HG03103 (cell line): Measurements from ENCODE around the gene OVOL1.

Source experiments
- ATAC-seq: cut with Tn5 transposase; IDR thresholded peaks from one replicate; pipeline ENCODE4 v1.9.1; 2021; ENCODE audit warnings: low read depth; ENCODE audit not compliant: unreplicated experiment

Gene OVOL1

DNA sequence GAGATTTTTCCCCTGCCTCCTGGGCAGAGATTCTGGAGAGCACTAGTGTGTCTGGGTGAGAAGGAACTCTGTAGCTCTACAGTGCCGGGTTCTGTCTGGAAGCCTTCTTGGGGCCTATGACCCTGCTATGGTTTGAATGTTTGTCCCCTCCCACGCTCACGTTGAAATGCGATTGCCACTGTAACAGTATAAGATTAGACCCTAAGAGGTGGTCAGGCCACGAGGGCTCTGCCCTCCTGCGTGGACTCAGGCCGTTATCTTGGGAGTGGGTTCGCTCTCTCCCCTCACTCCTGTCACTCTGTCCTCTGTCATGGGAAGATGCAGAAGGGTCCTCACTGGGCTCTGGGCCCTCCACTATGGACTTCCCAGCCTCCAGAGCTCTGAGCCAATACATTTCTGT lies 9.6 kb upstream of the OVOL1 start:
- no peak for ATAC-seq

DNA sequence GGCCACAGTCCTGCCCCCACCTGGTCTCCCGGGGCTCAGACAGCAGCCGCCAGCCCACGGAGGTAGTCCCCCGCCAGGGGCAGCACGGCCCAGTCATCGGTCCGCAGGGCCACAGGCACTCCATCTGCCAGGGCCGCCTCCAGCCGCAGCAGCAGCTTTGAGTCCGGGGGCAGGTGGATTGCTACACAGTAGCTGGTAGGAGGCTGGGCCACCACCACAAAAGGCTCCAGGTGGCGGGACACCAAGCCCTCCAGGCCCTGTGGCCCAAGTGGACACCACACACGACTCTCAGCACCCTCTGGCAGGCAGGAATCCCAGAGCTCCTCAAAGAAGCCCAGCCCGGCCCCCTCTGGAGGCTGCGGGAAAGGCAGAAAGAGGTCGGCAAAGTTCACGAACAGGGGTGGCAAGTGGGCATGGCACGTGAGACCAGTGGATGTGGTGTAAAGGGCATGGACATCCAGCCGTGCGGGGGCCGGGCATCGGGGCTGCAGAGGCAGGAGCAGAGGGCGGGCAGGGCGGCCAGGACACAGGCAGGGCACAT lies 9.0 kb upstream of the OVOL1 start:
- ATAC-seq: no peak

DNA sequence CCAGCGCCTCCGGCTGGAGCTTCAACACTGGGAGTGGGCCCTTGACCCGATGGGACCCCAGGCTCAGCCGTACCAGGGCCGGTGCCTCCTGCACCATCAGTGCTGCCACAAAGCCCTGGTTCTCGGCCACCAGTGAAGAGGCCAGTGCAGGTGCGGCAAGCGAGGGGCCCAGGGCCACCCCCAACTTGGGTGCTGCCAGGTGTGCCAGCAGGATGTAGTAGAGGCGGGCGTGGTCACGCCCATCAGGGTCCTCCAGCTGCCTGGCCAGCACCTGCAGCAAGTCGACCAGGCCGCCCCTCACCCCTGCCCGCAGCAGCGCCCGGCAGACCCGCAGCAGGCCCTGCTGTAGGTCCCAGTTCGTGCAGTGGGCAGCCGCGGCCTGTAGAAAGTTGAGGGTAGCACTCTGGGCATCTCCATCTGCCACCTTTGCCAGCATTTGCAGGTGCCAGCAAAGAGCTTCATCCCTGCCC lies 8.4 kb upstream of the OVOL1 start:
- no peak for ATAC-seq

DNA sequence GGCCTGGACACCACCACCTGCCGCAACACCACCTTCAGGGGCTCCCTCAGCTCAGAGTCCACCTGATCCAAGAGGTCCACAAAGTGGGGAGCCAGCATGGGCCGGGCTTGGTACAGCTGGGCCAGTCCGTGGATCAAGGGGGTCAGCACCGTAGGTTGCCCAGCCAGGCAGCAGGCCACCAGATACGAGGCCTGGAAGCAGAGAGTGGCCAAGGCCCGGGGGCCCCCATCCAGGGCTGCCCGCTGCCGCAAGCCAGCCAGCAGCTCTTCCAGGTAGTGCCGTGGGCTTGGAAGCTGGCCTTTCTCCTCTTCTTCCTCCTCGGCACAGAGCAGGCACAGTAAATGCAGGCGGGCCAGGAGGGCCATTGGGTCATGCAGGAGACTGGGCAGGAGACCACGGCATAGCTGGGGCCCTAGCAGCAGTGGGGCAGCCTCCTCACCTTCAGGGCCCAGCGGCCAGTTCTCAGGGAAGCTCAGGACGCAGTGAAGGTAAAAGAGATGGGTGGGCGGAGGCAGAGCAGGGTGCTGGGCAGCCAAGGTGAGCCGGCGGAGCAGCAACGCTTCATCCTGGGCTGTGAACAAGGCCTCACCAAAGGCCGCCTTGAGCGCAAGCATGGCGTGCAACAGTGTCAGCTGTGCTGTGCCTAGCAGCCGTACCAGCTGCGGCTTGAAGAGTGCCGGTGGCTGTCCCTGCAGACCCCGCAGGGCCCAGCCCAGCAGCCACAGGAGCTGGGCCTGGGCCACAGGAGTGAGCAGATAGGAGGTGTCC lies 7.8 kb upstream of the OVOL1 start:
- no peak for ATAC-seq

DNA sequence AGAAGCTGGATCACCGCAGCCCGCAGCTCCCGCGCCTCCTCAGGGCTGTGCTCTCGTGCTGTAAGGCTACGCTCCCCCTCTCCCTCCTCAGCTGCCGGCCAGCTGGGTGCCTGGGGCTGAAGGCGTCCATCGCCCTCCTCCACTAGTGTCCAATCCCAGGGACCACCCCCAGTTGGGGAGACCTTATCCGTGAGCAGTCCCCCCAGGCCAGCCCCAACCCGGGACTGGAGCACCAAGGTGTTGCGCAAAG lies 7.3 kb upstream of the OVOL1 start:
- no peak for ATAC-seq

DNA sequence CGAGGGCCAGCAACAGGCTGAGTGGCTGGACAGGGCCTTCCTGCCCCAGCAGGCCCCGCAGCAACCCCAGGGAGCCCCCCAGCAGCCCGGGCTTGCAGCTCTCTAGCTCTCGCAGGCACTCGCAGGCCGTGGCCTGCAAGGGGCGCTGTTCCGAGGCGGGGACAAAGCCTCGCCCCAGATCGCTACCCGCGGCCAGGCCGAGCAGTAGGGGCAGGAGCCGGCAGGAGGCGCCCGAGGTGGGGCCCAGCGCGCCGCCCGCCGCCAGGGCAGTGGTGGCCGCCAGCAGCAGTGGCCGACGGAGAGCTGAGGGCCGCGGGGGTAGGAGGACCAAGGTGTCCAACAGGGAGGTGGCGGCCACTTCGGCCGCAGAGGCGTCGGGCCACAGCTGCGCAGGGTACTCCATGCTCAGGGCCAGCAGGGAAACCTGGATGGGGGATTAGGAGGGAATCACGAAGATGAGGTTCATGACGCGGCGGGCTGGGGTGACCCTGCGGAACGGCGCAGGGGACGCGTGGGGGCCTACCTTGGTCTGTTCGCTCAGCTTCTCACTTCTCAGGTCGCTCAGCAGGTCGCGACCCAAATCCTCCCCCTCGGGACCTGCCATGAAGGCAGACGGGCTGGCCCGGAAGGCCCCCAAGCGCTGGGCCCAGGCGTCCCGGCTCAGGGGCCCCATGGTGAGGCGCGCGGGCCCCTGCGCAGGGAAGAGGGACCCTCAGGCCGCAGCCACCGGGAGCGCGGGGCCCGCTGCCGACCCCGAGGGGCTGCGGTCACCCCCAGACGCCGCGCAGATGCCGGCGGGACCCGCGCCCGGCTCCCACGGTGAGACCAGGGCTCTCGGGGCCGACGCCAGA lies 6.7 kb upstream of the OVOL1 start:
- no peak for ATAC-seq

DNA sequence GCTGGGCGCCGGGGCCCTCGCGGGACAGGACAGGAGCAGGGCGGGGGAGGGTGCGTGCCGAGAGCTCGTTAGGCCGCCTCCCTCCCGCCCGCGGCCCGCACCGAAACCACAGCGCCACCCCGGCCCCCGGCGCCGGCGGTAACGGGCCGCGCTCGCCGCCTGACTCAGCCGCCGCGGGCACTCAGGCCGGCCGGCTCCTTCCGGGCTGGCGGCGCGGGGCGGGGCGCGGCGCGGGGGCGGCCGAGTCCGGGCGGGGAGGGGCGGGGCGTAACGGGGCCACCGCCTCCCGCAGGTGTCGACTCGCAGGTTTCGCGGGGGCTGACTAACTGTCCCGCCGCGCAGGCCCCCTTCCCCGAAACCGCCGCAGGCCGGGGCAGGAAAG lies 6.1 kb upstream of the OVOL1 start, which contains the start of gene AP5B1:
AP5B1 (minus strand) TSS at position 207 of the 382 bp plus-strand sequence. CDS start 385 bp downstream, outside the sequence.
- no peak for ATAC-seq

DNA sequence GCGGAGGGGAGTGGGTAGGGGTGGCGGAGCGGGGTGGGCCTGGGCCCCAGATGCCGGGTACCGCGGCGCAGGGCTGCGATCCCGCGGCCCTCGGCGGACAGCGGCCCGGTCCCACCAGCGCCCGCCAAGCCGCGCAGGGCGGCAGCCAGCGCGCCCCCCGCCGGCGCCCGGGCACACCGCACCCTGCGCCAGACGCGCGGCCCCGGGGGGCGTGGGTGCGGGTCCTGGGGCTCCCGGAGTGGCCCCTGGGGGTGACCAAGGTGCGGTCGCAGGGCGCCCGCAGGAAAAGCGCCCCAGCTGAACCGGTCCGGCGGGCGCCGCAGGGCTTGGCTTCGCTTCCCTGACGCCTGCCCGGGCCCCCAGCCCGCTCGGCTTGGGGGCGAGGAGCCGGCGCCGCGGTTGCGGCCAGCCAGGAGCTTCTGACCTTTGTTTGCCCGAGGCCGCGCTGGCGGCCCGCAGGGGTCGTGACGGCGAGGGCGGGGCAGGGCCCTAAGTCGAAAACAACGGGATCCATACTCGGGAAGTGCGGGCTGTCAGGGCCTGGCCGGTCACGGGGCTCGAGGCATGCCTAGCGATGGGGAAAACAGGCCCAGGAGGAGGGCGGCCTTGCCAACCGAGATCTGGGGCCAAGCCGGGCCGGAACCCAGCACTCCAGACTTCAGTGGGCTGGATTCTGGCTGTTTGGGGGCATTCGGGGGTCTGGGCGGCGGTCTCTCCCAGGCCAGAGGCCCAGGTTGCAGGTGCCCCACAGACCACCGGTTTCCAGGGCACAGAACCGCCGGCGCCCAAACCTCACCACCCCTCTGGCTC lies 5.5 kb upstream of the OVOL1 start:
- ATAC-seq: no peak

DNA sequence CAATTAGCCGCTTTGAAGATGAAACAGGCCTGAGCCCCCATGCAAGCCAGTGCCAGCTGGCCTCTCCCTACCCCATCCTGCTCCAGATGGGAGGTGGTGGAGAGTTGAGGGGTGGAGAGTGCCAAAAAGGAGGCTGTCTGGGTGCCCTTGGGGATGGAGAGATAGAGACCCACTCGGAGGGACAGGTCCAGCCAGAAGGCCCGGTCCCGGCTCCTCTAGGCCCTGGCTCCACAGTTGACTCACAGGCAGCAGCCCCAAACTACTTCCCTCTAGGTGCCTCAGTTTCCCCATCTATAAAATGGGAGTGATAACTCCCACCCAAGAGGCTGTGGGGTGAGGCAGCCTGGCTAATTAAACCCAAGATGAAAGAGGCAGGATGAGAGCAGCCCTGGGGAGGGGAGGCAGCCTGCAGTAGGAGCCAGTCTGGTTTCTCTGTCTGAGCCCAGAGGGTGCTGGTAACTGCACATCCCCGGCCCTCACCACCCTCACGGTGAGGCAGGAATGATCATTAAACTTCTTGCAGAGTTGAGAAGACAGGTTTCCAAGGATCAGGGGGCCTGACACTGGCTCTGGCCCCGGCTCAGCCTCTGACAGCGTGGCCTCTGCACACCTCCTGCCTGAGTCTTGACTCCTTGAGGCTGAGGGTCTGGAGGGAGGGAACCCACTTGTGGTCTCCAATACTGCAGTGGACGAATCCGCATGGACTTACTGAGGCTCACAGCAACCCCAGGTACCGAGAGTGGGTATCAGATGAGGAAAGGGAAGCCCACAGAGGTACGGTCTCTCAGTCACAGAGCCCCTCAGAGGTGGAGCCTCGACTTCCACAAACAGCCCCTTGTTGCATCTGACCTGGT lies 4.7 kb upstream of the OVOL1 start:
- ATAC-seq: no peak

DNA sequence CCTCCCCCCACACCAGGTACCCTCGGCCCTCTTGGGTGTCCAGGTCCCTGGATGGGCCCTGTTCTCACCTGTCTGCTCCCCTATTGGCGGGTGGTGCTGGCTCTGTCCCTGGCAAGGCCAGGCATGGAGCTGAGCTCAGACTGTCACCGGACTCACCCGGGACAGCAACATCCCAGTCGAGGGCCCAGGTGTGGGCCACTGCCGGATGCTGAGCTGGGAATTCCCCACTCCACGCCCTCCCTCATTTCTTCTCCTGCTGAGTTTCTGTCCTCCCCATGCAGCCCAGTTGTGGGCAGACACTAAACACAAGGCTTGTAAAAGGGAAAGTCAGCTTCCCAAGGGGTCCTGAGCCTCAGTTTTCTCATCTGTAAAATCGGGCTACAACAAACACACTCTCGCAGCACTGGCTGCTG lies 4.0 kb upstream of the OVOL1 start:
- no peak for ATAC-seq

DNA sequence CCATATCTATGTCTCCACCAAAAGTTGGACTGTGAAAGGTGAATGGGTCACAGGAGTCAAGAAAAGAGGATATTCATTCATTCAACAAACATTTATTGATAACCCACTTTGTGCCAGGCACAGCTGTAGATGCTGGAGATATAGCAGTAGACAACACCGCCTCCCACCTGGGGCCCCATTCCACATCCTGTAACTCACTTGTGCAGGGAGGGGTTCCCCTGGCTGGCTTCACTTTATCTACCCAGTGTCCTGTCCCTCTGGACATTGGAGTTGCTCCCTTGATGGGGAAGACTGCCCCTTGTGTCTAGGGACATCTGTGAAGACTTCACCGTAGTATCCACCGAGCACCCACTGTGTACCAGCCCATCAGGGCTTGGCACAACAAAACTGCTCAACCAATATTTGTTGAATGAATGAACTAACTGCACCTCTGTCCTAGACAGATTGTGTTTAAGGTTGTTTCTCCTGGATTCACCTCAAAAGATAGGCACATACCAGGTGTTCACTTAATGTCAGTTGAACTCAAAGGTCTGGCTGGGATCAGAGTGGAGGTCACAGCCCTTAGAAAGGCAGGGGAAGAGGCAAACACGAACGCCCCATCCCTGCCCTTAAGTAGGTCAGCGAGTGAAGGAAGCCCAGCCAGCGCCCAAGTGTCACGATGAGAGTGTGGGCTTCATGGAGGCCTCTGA lies 1.4 kb upstream of the OVOL1 start:
- no peak for ATAC-seq

DNA sequence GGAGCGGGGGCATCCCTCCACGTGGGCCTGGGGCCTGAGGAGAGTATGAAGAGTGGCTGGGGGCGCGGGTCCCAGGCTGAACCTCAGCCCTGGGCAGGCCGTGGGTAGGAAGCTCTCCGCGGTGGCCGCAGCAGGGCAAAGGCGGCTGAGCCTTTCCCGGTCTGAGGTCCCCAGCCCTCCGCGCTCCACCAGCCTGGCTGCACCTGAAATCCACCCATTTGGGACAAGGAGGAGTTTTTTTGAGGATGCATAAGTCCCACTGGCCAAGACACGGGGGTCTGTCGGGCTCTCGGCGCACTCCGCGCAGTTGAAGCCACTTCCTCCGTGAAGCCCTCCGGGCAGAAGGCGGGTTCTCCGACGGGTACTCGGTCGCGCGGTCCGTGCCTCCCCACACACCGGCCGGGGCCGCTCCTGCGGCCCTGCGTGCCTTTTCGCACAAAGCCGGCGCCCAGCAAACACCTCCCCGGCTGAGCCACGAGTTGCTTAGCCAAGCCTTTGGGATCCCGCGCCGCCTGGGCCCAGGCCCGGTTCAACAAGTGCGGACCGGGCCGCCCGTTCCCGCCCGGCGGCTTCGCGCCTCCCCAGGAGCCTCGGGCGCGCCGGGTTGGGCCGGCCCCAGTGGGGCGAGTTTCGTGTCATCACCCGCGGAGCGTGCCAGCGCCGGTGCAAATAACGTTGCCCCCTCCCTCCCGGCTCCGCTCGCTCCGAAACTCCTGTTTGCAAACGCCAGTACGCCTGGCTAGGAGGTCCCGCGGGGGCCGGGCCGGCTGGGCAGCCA lies 666 bp upstream of the OVOL1 start:
- ATAC-seq: no peak

DNA sequence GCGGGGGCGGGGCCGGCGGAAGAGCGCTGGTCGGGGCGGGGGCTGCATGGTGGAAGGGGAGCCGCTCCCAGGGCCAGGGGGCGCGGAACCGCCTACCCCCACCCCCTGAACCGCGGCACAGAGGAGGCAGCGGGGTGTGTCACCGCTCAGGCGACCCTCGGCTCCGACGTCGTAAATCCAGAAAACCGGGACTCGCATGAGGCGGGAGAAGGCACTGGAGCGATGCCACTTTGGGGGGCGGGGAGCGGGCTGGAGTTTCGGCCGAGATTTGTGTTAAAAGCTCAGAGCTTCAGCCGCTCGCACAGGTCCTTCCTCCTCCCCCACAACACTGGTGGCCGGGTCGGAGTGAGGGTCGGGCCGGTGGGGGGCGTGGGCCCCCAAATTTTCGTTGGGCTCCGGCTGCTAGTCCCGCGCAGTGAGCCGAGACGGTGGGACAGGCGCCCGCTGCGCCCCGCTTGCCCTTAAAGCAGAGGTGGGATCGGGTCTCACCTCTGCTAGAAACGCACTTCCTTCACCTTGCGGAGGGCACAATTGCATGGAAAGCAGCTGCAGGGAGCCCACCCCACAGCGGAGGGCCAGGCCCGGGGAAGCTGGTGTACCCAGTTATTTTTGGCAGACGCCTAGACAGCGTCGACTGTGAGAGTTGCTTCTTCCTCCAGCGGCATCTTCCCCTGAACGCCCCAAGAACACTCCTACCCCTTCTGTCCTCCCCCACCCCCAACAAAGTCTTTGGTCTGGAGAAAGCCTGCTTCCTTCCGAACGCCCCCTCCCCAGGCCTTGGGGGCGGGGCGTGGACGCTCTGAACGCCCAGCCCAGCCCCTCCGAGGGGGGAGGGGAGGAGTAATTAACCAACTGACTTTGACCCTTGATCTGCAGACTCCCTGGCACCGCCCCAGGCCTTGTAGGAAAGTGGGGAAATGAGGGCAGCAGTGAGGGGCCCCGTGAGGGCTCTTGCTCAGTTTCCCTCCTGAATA lies 1.1 kb downstream of the OVOL1 start:
- ATAC-seq: no peak

DNA sequence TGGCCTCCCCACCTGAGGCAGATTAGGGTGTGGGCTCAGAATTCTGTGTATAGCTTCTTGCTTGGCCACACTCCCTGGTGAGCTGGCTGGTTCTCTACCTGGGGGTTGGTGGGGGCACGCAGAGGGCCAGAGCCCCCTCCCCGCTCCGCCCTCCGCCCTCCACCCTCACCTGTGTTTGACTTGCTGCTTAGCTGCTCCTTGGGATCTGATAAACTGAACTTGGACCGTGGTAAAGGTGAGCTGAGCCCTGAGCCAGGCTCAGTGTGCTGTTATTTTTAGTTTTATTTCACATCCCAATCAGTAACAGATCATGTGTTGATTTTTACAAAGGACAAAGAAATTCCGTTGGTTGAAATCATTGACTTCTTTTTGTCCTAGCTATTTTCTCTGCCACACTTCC lies 2.0 kb downstream of the OVOL1 start:
- ATAC-seq: no peak

DNA sequence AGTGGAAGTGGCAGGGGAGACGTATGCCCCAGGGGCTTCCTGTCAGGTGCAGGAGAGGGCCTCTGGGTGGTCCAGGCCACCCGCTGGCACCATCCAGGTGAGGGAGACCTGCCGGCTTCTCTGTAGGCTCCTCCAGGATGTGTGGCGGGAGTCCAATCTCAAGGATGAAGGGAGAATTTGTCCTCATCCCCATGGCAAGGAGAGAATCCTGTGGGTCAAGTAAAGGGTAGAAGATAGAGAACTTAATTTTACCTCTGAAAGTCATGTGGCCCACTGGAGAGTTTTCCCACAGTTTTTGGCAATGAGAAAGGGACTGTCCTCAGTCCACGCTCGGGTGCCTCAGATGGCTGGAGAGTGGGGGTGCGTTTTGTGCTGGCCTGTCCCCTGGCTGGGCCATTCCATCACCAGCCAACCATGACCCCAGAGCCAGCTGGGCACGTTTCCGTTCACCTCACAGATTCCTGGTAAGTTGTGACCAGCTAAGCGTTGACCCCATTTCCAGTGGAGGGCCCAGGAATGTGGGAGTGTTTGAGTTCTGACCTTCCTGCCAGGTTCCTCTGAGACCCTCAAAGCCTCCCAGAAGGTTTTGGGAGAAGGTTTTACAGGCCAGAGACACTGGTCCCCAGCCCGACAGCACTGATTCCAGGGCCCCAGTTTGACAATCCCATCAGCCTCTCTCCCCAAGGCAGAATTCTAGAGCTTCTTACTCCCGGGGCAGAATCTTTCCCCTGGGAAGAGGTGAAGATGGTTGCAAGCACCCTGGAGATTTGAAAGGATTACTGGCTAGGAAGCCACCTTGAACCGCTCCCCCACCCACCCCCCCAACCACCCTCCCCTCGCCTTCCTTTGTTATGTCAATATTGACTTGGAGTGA lies 2.6 kb downstream of the OVOL1 start:
- ATAC-seq: no peak

DNA sequence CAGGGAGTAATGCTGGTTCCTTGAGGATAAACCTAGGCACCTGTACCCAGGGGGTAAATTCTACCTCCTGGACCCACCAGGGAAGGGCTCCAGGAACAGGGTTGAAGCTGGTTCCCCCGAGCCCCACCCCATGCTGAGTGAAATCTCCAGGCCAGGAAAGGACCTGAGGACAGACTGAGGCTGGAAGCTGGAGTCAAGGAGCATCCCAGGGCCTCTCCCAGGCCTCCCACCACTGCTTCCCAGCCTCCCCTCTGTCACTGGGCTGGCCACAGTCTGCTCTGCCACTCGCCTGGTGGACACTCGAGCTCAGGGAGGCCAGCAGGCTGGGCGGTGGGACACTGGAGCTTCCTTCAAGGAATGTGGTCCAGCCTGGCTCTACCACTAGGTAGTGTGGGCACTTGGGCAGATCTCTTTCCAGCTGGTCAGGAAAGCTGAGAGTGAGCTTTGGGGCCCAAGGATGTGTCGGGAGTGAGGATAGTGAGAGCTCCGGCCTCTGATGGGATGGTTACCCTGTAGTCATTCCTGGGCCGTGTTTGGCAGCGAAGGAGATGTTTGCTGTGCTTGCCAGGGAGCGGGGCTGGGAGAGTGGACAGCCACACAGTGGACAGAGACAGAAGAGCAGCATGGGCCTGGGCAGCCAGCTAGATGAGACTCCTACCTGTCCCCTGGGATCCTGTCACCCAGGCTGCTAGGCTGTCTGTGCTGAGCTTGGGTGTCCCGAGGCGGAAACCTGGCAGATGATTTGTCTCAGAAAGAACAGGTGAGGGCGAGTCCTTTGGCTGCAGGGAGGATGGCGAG lies 3.4 kb downstream of the OVOL1 start:
- ATAC-seq: no peak
